Stomach smooth muscle (tissue), 2 donors: ENCODE measurements around the gene MACO1.

Experiments used
- H3K27ac ChIP-seq: one replicate; pipeline ENCODE4 v1.7.0; 2013; ENCODE audit warnings: mild to moderate bottlenecking, low read length, inconsistent platforms
- H3K27me3 ChIP-seq, 2 donors: one replicate each; pipeline ENCODE4 v1.7.0; 2013; ENCODE audit warnings: low read length in 2 of 2; ENCODE audit not compliant: insufficient read depth in 2 of 2, control insufficient read depth in 1 of 2
- H3K36me3 ChIP-seq, 2 donors: one replicate each; pipeline ENCODE4 v1.7.0; 2013; ENCODE audit warnings: low read length in 2 of 2; ENCODE audit not compliant: control insufficient read depth in 2 of 2, insufficient read depth in 2 of 2
- H3K4me1 ChIP-seq: one replicate; pipeline ENCODE4 v1.7.0; 2013; ENCODE audit warnings: low read length; ENCODE audit not compliant: control insufficient read depth, insufficient read depth
- H3K4me3 ChIP-seq, 2 donors: one replicate each; pipeline ENCODE4 v1.7.0; 2013; ENCODE audit warnings: low read length in 2 of 2
- H3K9ac ChIP-seq, 2 donors: one replicate each; pipeline ENCODE4 v1.7.0; 2013; ENCODE audit warnings: low read length in 2 of 2, mild to moderate bottlenecking in 1 of 2
- H3K9me3 ChIP-seq, 2 donors: one replicate each; pipeline ENCODE4 v1.7.0; 2013; ENCODE audit warnings: low read length in 2 of 2; ENCODE audit not compliant: control insufficient read depth in 2 of 2
- donor health status: healthy.
- donor health status: Pancreatic carcinoma.

MACO1 gene

GRCh38 chr1:25476186-25477097 lies 45.7 kb downstream of the MACO1 start:
- Histone ChIP-seq H3K4me1 (peaks cover 7% of the 10 kb centered on the region), H3K27me3 (no peaks in the 10 kb centered on the region), H3K36me3 (peaks cover 3 to 5% of the 10 kb centered on the region in 2 donors)

GRCh38 chr1:25477448-25478034 lies 46.8 kb downstream of the MACO1 start:
- Histone ChIP-seq H3K4me1 (peaks cover 7% of the 10 kb centered on the region), H3K27me3 (no peaks in the 10 kb centered on the region), H3K9ac (no peak overlapping the region), H3K36me3 (peaks cover 3 to 5% of the 10 kb centered on the region in 2 donors), H3K4me3 (no peak overlapping the region), H3K27ac (no peak overlapping the region), H3K9me3 (no peaks in the 10 kb centered on the region)

More at GRCh38 chr1:25476186-25477097, 45.7 kb downstream of the MACO1 start:
- H3K27ac ChIP-seq, result no peak overlapping the region
- no peaks in the 10 kb centered on the region for H3K9me3 ChIP-seq
- no peak overlapping the region for H3K4me3 ChIP-seq
- no peak overlapping the region for H3K9ac ChIP-seq

- Histone ChIP-seq H3K36me3 (peaks cover 3 to 6% of the 10 kb centered on the region in 2 donors), H3K9ac (no peak overlapping the region), H3K27ac (no peak overlapping the region), H3K4me1 (peaks cover 9% of the 10 kb centered on the region), H3K27me3 (no peaks in the 10 kb centered on the region), H3K4me3 (no peak overlapping the region), H3K9me3 (no peaks in the 10 kb centered on the region)
Observed at GRCh38 chr1:25478633-25479032, 47.9 kb downstream of the MACO1 start.

- Histone ChIP-seq H3K9ac (no peak overlapping the region), H3K36me3 (peaks cover 6 to 7% of the 10 kb centered on the region in 2 donors), H3K9me3 (no peaks in the 10 kb centered on the region), H3K27me3 (no peaks in the 10 kb centered on the region), H3K4me3 (no peak overlapping the region), H3K27ac (no peak overlapping the region), H3K4me1 (peaks cover 11% of the 10 kb centered on the region)
Observed at GRCh38 chr1:25481625-25482024, 50.9 kb downstream of the MACO1 start.

- no peak overlapping the region for H3K27ac ChIP-seq
- H3K4me1 ChIP-seq, result peaks cover 11% of the 10 kb centered on the region
- no peak overlapping the region for H3K4me3 ChIP-seq
- no peaks in the 10 kb centered on the region for H3K9me3 ChIP-seq
- no peaks in the 10 kb centered on the region for H3K27me3 ChIP-seq
- no peak overlapping the region for H3K9ac ChIP-seq
- H3K36me3 ChIP-seq, result peaks cover 9 to 10% of the 10 kb centered on the region in 2 donors
Observed at GRCh38 chr1:25482211-25482610, 51.5 kb downstream of the MACO1 start.

GRCh38 chr1:25484096-25484495 lies 53.4 kb downstream of the MACO1 start:
- peaks cover 11% of the 10 kb centered on the region for H3K4me1 ChIP-seq
- no peak overlapping the region for H3K27ac ChIP-seq
- no peak overlapping the region for H3K9ac ChIP-seq
- no peaks in the 10 kb centered on the region for H3K27me3 ChIP-seq
- H3K9me3 ChIP-seq, result no peaks in the 10 kb centered on the region
- H3K36me3 ChIP-seq, result peaks cover 11% of the 10 kb centered on the region in 2 donors
- H3K4me3 ChIP-seq, result peak overlapping the region in 1 of 2 donors; percentile 29

GRCh38 chr1:25484533-25484932 lies 53.8 kb downstream of the MACO1 start:
- H3K27ac ChIP-seq, result no peak overlapping the region

GRCh38 chr1:25485536-25486411 lies 55.1 kb downstream of the MACO1 start:
- Histone ChIP-seq H3K4me1 (peaks cover 11% of the 10 kb centered on the region), H3K27ac (no peak overlapping the region), H3K36me3 (peaks cover 16 to 25% of the 10 kb centered on the region in 2 donors), H3K9ac (no peak overlapping the region), H3K4me3 (no peak overlapping the region), H3K9me3 (no peaks in the 10 kb centered on the region), H3K27me3 (no peaks in the 10 kb centered on the region)

More at GRCh38 chr1:25484533-25484932, 53.8 kb downstream of the MACO1 start:
- peaks cover 11% of the 10 kb centered on the region for H3K4me1 ChIP-seq
- no peaks in the 10 kb centered on the region for H3K9me3 ChIP-seq
- H3K36me3 ChIP-seq, result peaks cover 16% of the 10 kb centered on the region in 2 donors
- H3K9ac ChIP-seq, result no peak overlapping the region
- no peaks in the 10 kb centered on the region for H3K27me3 ChIP-seq
- H3K4me3 ChIP-seq, result no peak overlapping the region

- peaks cover 20 to 31% of the 10 kb centered on the region in 2 donors for H3K36me3 ChIP-seq
- no peak overlapping the region for H3K27ac ChIP-seq
- H3K27me3 ChIP-seq, result no peaks in the 10 kb centered on the region
- H3K4me3 ChIP-seq, result no peak overlapping the region
- H3K4me1 ChIP-seq, result peaks cover 11% of the 10 kb centered on the region
- no peaks in the 10 kb centered on the region for H3K9me3 ChIP-seq
- H3K9ac ChIP-seq, result no peak overlapping the region
Observed at GRCh38 chr1:25486602-25487001, 55.9 kb downstream of the MACO1 start.

- H3K27me3 ChIP-seq, result no peaks in the 10 kb centered on the region
- no peak overlapping the region for H3K27ac ChIP-seq
- peaks cover 29 to 41% of the 10 kb centered on the region in 2 donors for H3K36me3 ChIP-seq
- no peak overlapping the region for H3K9ac ChIP-seq
- no peaks in the 10 kb centered on the region for H3K9me3 ChIP-seq
- H3K4me3 ChIP-seq, result no peak overlapping the region
- H3K4me1 ChIP-seq, result peaks cover 11% of the 10 kb centered on the region
Observed at GRCh38 chr1:25487628-25488027, 56.9 kb downstream of the MACO1 start.
